Heart right ventricle (tissue), 16 donors: ENCODE measurements around the gene TM9SF3. TPM values are rescaled to one million over a fixed set of nuclear protein-coding genes. Genes with fewer than 3 reads are reported as not detected.
A peak's percentile ranks its signal among the peaks of the same experiment; 100 is the strongest.

ENCODE experiments used
- ATAC-seq, 8 donors: fragments of 200-7000 bp; cut with Tn5 transposase; one replicate each; pipeline ENCODE4 v1.9.1; 2020; ENCODE audit warnings: mild to moderate bottlenecking in 8 of 8, moderate library complexity in 8 of 8, moderate number of reproducible peaks in 1 of 8
- DNase-seq, 2 donors: peaks; one replicate each; pipeline ENCODE4 v3.0.0-alpha.2; 2020
- H3K27ac ChIP-seq, 10 donors: fragments of 200-600 bp; sonication (generic) in 2 of 10; one replicate each; pipeline versions ENCODE4 v1.5.0 to v1.8.0; 2020 to 2022; ENCODE audit warnings: mild to moderate bottlenecking in 3 of 10
- H3K27me3 ChIP-seq, 7 donors: fragments of 200-600 bp; one replicate each; pipeline ENCODE4 v1.8.0; 2021 to 2022; ENCODE audit warnings: mild to moderate bottlenecking in 2 of 7
- H3K36me3 ChIP-seq, 9 donors: fragments of 200-600 bp; sonication (generic) in 1 of 9; one replicate each; pipeline versions ENCODE4 v1.5.0 to v1.8.0; 2020 to 2022; ENCODE audit warnings: mild to moderate bottlenecking in 2 of 9
- H3K4me1 ChIP-seq, 9 donors: fragments of 200-600 bp; sonication (generic) in 1 of 9; one replicate each; pipeline versions ENCODE4 v1.5.0 to v1.8.0; 2020 to 2022; ENCODE audit warnings: mild to moderate bottlenecking in 4 of 9
- H3K4me3 ChIP-seq, 10 donors: fragments of 200-600 bp; sonication (generic) in 2 of 10; one replicate each; pipeline versions ENCODE4 v1.5.0 to v1.8.0; 2020 to 2022; ENCODE audit warnings: mild to moderate bottlenecking in 7 of 10, moderate library complexity in 2 of 10
- H3K9me3 ChIP-seq, 11 donors: fragments of 200-600 bp in 10 of 11; sonication (generic) in 2 of 11; one replicate each; pipeline versions ENCODE4 v1.5.0 to v1.8.0; 2013 to 2022; ENCODE audit warnings: mild to moderate bottlenecking in 2 of 11, control low read depth in 1 of 11, moderate library complexity in 1 of 11
- WGBS, 2 donors: extraction: QIAGEN DNeasy Blood & Tissue Kit; methylation state at CpG; one replicate each; pipeline ENCODE4 v1.1.7; 2013; ENCODE audit warnings: inconsistent platforms in 1 of 2; 5-methylcytosine and 5-hydroxymethylcytosine counted together
- intact Hi-C, 10 donors: fragments of 100-400 bp; cut with DNase I; formaldehyde crosslinking; loops; one replicate each; pipeline versions ENCODE4 v1.11.1 to v1.14.2; 2022
- polyA plus RNA-seq, 2 donors: library from polyadenylated mRNA; stranded (reverse); fragments of 200-250 nt; gene quantifications; one replicate each; pipeline ENCODE4 v1.2.3, GENCODE V29; 2013
- total RNA-seq, 10 donors: library from RNA; stranded (reverse); fragmentation: NEBNext Ultra II Directional in 3 of 10; extraction: Animal tissue kit (Norgen Biotek cat#: 25700) in 3 of 10; gene quantifications; one replicate each; pipeline versions ENCODE4 v1.2.1 to v1.2.4, GENCODE V29; 2021 to 2023
- TF ChIP-seq, protein P1 (sequence below), 9 donors: fragments of 200-600 bp; sonication (generic) in 2 of 9; IDR thresholded peaks; one replicate each; pipeline versions ENCODE4 v1.5.0 to v1.8.0; 2021 to 2022; ENCODE audit warnings: antibody characterized with exemption in 9 of 9, mild to moderate bottlenecking in 5 of 9, moderate library complexity in 1 of 9
- donor health status: Arrhythmogenic right ventricular cardiomyopathy.
- donor health status: ischemic (EF 13 %, LVEDD 7.1; RV severe dilation, severe dysfunction).
- donor health status: healthy with polysubstance abuse.
- donor health status: DM: no; HTN: yes; CAD: no.
- donor health status: DM: no; HTN: no; CAD: no.
- donor health status: ischemic (EF 25% LVEDD 6.9; RV normal size, moderate dysfunction).
- donor health status: ischemic (EF 25% LVEDD 5.7; RV mildly dilated, moderate dysfunction).
- donor health status: healthy.
- donor health status: DM: yes; HTN: yes; CAD: no.
- donor health status: Ischemic cardiomyopathy.
- donor health status: ischemic (EF 35%, LVEDD 5.7; RV mildly dilated, moderate dysfunction).
- donor health status: nonischemic (EF 11% LVEDD 7.7; RV severe dilation, severe dysfunction).
- donor health status: DM: yes; HTN: yes; CAD: no.
- donor health status: PGD.
- donor health status: ischemic (EF 29% LVEDD 5.4; RV normal size, mild dysfunction).
- donor health status: nonischemic (EF 23%, LVEDD 6.1; RV moderate dilation, normal function).

Gene TM9SF3
- total and polyA plus RNA-seq, 12 donors, result 17.5 to 83.9 (median 60.8) TPM

DNA sequence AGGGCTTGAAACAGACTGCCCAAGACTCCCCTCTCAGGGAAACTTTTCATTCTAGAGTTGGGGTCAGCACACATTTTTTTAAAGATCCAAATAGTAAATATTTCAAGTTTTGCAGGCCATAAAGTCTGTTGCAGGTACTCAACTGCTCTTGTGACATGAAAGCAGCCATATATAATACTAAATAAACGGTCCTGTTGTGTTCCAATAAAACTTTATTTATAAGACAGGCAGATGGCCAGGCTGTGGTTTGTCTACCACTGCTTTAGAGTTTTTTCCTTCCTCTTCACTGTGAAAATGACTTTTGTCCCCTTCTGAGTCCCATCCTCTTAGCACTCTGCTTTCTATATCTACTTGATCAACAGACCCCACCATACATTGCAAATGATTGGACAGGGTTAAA is 40.5 kb upstream of the TM9SF3 start:
- H3K9me3 ChIP-seq, result no peaks in the 10 kb centered on the region
- DNase-seq, result no peak
- peaks cover 0 to 71% (median 0%) of the 10 kb centered on the region in 9 donors for H3K36me3 ChIP-seq
- H3K27me3 ChIP-seq, result no peaks in the 10 kb centered on the region
- H3K27ac ChIP-seq, result no peak overlapping the region
- H3K4me1 ChIP-seq, result no peaks in the 10 kb centered on the region
- TF ChIP-seq, protein P1, sequence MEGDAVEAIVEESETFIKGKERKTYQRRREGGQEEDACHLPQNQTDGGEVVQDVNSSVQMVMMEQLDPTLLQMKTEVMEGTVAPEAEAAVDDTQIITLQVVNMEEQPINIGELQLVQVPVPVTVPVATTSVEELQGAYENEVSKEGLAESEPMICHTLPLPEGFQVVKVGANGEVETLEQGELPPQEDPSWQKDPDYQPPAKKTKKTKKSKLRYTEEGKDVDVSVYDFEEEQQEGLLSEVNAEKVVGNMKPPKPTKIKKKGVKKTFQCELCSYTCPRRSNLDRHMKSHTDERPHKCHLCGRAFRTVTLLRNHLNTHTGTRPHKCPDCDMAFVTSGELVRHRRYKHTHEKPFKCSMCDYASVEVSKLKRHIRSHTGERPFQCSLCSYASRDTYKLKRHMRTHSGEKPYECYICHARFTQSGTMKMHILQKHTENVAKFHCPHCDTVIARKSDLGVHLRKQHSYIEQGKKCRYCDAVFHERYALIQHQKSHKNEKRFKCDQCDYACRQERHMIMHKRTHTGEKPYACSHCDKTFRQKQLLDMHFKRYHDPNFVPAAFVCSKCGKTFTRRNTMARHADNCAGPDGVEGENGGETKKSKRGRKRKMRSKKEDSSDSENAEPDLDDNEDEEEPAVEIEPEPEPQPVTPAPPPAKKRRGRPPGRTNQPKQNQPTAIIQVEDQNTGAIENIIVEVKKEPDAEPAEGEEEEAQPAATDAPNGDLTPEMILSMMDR (IDR thresholded peaks at IDR 0.05), result no peak
- no peak overlapping the region for H3K4me3 ChIP-seq
- ATAC-seq, result no peak
- intact Hi-C loops, result no loop called here
- WGBS, 2 donors, result 79 to 86% methylated on average over 1 of the region's 1 CpG

DNA sequence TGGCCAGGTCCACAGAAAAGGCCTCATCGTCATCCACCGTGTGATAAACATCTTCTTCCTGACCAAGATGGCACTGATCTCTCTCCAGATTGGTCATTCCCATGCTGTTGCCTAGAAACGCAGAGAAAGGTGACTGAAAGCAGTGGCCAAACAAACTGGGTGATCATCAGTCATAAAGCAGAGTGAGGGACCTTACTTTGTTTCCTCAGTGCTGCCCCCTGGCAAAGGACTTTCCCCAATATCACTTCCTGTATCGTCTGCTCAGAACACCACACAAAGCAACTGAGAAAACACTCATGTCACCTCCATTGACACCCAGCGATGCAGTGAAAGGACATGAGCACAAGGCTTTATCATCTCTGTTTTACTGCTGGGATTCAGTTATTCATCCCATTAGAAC is 40.0 kb upstream of the TM9SF3 start:
- WGBS, 2 donors, result 82 to 85% methylated on average over 5 of the region's 5 CpGs
- TF ChIP-seq, protein P1 (IDR thresholded peaks at IDR 0.05), result peak in 1 of 9 donors; percentile 7
- Histone ChIP-seq H3K4me3 (no peak overlapping the region), H3K9me3 (no peaks in the 10 kb centered on the region), H3K36me3 (peaks cover 0 to 75% (median 0%) of the 10 kb centered on the region in 9 donors), H3K27me3 (no peaks in the 10 kb centered on the region), H3K27ac (no peak overlapping the region), H3K4me1 (no peaks in the 10 kb centered on the region)
- intact Hi-C loops, result no loop called here
- no peak for DNase-seq
- no peak for ATAC-seq

DNA sequence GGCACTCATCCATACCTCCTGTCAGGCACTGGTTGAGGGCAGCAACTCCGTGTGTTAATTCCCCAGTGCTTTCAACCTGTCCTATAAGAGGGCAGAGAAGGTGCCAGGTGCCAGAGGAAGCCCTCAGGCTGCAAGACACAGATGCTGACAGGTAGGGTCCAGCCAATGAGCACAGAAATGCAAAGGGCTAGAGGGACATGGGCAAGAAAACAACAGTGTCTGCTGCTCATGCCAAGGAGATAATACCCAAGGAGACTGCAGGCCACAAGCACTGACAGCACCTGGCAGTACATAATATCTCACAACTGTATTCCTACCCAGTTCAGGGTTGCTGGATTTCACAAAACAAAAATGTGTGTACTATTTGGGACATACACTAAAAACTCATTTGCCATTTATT is 38.4 kb upstream of the TM9SF3 start:
- 30 to 38% methylated on average over 1 of the region's 1 CpG for WGBS, 2 donors

DNA sequence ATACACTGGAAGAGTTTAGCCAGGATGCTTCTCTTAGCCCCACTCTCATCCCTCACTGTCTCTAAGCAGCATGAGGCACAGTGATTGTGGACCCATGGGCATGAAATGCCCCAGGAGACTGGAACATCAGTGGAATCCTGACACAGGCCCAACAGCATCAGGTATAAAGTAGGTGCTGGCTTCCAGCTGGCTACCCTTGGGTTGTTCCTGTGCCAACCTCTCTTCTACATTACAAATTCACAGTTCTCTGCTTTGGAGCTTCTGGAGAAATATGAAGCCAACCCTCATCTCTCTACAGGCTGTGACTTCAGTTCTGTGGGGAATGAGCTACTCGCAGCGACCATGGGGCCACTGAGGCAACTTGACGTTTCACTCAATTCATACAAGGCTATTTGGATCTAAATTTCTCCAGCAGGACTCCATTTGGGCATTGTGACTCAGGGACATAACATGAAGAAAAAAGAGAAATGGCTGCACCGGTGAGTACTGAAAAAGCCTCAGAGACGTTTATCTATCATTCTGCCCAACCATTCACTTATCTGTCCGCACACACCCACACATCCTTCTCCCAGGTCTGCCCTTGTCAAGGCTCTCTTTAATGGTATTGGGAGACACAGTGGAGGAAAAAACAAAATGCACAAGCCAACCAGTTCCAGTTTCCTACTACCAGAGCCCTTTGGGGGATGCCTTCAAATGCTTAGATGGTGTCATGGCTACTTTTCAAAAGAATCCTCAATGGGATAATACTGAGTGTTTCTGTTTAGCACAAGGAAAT is 35.4 kb upstream of the TM9SF3 start:
- peaks cover 0 to 96% (median 0%) of the 10 kb centered on the region in 9 donors for H3K36me3 ChIP-seq
- no peak overlapping the region for H3K27ac ChIP-seq
- H3K4me3 ChIP-seq, result no peak overlapping the region
- TF ChIP-seq, protein P1 (IDR thresholded peaks at IDR 0.05), result no peak
- no peaks in the 10 kb centered on the region for H3K9me3 ChIP-seq
- 77 to 79% methylated on average over 6 of the region's 6 CpGs for WGBS, 2 donors
- intact Hi-C loops, result no loop called here
- no peaks in the 10 kb centered on the region for H3K27me3 ChIP-seq
- H3K4me1 ChIP-seq, result peaks cover 8 to 35% (median 27%) of the 10 kb centered on the region in 9 donors
- DNase-seq, result no peak
- no peak for ATAC-seq

More for the DNA sequence above, 38.4 kb upstream of the TM9SF3 start:
- TF ChIP-seq, protein P1 (IDR thresholded peaks at IDR 0.05), result no peak
- no peaks in the 10 kb centered on the region for H3K27me3 ChIP-seq
- no peaks in the 10 kb centered on the region for H3K9me3 ChIP-seq
- intact Hi-C loops, result no loop called here
- H3K4me1 ChIP-seq, result peaks cover 0 to 6% (median 2%) of the 10 kb centered on the region in 9 donors
- no peak overlapping the region for H3K27ac ChIP-seq
- ATAC-seq, result peak in 1 of 8 donors; percentile 33
- H3K36me3 ChIP-seq, result peaks cover 0 to 89% (median 0%) of the 10 kb centered on the region in 9 donors
- DNase-seq, result no peak
- H3K4me3 ChIP-seq, result no peak overlapping the region
